A673 (cell line): ENCODE measurements around the gene BLTP3A.

Source experiments
- EZH2 ChIP-seq: fragments of 200-600 bp; sonication (generic); IDR thresholded peaks from 2 replicates; pipeline ENCODE4 v1.6.1; 2017; ENCODE audit warnings: borderline replicate concordance, low read depth, mild to moderate bottlenecking, mixed read lengths, antibody characterized with exemption, low read length; ENCODE audit not compliant: poor library complexity, severe bottlenecking
- TF ChIP-seq, protein P1 (sequence below): fragments of 300-800, 200-600 bp; sonication (generic); conservative IDR thresholded peaks from 2 replicates; pipeline ENCODE4 v1.5.1; 2017; ENCODE audit warnings: low read depth, mild to moderate bottlenecking, antibody characterized with exemption, low read length, moderate library complexity, mixed read lengths

DNA sequence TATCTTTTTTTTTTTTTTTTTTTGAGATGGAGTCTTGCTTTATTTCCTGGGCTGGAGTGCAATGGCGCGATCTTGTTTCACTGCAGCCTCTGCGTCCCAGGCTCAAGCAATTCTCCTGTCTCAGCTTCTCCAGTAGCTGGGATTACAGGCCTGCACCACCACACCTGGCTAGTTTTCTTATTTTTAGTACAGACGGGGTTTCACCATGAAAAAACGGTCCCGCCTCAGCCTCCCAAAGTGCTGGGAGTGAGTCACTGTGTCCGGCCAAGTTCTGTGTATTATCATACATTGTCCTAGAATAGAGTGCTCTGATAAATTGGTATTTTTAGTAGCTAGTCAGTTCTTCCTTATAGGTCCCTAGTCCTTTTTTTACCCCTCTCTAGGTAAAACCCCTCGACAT lies 31.8 kb upstream of the BLTP3A start:
- TF ChIP-seq, protein P1, sequence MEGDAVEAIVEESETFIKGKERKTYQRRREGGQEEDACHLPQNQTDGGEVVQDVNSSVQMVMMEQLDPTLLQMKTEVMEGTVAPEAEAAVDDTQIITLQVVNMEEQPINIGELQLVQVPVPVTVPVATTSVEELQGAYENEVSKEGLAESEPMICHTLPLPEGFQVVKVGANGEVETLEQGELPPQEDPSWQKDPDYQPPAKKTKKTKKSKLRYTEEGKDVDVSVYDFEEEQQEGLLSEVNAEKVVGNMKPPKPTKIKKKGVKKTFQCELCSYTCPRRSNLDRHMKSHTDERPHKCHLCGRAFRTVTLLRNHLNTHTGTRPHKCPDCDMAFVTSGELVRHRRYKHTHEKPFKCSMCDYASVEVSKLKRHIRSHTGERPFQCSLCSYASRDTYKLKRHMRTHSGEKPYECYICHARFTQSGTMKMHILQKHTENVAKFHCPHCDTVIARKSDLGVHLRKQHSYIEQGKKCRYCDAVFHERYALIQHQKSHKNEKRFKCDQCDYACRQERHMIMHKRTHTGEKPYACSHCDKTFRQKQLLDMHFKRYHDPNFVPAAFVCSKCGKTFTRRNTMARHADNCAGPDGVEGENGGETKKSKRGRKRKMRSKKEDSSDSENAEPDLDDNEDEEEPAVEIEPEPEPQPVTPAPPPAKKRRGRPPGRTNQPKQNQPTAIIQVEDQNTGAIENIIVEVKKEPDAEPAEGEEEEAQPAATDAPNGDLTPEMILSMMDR = no peak
- TF ChIP-seq EZH2 = no peak
